ENCODE results near the gene RABGAP1.

Gene RABGAP1

DNA sequence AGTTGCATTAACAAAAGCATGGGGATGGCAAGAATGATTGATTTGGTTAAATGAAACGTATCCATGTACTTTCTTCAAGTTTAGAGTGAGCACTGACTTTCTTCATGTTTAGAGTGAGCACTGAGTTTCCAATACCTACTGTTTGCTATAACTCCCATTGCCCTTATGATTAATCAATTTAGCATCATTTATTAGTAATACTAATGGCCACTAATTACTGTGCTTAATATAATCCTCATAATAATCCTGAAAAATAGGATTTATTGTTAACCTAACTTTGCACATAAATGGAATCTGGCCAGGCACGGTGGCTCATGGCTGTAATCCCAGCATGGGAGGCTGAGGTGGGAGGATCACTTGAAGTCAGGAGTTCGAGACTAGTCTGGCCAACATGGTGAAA lies 70.6 kb downstream of the RABGAP1 start:
- no peak for DNase-seq

DNA sequence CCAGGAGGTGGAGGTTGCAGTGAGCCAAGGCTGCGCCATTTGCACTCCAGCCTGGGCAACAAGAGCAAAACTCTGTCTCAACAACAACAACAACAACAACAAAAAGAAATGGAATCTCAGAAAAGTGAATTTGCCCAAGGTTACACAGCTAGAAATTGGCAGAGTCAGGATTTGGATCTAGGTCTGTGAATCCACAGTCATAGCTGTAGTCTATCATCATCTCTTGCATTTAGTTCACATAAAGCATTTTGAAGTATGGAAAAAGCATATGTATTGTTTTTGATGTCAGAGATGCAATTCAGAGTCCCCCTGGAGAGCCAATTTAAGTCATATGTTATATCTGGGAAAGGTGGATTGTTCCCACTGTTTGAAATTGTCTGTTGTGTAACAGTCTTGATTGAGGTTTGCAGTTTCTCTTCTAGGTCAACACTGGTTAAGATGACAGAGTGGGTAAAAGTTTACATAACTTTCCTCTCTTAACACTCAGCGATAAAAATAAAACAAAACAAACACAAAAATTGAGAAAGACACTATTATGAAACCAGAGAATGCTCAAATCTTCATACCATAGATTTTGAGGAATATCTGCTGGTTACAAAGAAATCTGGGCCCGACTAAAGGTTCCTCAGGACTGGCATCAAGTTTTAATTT lies 71.2 kb downstream of the RABGAP1 start:
- DNase-seq, result no peak

DNA sequence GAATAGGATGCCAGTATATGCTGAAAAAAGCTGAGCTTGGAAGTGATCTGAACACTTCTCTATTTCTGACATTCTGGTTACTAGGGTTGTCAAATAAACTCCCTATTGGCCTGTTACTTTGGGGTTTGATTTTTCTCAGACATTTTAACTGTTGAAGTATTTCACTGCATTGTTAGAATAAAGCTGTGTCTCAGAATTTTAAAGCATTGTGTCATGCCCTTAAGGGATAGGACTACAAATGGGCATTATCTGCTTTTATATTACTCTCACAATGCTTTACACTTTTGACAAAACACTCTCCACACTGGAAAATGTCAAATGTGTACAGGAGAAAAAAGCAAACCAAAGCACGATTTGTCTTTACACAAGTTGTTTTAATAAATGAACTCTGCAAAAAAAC lies 75.8 kb downstream of the RABGAP1 start:
- no peak for DNase-seq

DNA sequence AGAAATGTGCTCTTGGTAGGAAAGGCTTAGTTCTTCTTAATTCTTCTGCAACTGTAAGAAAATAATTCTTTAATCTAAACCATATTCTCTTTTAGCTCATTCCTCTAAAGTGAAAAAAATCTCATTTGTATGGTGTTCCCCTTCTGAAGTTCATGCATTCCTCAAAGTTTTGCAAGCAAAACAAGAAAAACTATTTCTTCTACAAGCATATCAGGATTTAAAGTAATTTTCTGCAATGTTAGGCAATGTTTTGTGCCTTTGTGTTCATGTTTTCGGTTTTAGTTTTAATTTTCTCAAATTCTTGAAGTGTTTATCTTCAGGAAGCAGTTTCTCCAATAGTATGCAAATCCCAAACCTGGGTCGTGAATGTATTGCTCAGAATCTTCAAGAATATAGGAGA lies 80.0 kb downstream of the RABGAP1 start:
- DNase-seq, result no peak

DNA sequence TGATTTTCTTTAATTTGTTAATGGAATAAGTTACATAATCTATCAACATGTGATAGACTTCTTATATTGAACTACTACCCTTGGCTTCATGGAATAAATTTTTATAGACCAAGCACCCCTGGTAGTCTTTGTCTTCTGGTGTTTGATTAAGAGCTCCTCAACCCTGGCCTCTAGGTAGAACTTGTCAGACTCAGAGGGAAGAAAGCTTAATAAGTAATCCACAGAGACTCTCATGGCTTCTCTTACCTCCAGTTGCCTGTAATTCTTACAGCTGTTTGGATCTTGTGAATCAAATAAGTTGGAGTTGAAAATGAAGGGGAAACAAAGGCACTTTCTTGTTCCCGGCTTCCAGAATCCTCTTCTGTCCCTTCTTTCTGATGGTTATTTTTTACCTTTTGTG lies 85.6 kb downstream of the RABGAP1 start:
- DNase-seq, result no peak

DNA sequence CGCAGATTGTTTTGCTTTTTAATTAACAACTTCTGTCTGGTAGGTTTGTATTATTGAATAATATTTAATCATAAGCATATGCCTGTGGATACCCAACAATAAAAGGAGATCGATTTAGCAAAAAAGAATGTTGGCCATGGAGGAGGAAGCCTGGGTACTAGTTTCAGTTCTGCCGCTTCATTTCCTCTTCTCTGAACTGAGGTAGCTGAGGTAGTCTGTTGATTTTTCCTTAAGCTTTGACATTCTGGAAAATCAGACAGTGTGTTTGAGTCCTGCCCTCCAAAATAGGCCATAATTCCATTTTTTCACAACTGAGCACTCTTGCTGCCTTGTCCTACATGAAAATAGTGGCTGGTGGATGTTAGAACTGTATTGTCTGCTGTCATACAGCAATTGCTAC lies 86.7 kb downstream of the RABGAP1 start:
- no peak for DNase-seq

DNA sequence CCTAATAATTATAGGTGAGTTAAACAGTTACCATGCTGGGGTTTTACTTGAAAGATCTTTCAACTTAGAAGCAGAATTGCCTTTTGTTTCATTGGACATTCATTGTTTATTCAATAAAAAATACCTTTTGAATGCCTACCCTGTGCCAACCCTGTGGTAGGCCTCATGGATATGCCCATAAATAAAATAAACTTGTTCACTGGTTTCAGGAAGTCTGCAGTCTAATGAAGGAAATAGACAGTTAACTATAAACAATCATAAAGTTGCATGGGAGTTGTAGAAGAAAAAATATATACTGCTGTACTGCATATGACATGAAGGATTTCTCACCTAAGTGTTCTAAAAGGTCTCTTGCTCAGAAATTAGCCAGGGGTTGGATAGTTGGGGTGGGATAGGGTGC lies 87.3 kb downstream of the RABGAP1 start:
- no peak for DNase-seq

DNA sequence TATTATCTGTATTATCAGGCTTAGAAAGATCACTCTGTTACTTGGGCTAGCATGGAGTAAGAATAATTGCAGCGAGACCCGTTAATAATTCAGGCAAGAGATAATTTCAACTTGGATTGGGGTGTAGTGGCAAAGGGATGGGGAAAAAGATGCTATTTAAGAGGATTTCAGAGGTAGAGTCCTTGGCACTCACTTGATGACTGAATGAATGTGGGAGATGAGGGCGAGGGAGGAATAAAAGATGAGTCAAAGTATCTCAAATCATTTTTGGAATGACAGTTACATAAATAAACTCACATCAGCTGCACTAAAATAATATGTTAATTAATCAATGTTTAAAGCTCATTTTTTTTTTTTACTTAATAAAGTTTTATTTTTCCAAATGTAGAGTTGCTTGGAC lies 88.2 kb downstream of the RABGAP1 start:
- DNase-seq, result no peak

DNA sequence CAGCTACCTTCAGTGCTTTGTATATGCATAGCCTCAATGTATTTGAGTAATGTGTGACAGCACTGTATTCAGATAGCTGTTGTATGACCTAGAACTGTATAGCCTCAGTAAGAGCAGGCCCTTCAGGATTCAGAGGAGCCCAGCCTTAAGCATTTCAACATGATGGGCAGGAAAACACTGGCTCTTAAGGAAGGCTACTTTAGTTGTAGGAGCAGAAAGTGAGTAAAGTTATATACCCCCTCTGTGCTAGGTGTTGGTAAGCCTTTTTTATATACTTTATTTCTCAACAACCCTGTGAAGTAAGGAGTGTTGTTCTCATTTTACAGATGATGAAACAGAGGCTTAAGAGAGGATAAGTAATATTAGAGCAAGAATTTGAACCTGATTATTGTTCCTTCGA lies 91.1 kb downstream of the RABGAP1 start:
- DNase-seq, result no peak

DNA sequence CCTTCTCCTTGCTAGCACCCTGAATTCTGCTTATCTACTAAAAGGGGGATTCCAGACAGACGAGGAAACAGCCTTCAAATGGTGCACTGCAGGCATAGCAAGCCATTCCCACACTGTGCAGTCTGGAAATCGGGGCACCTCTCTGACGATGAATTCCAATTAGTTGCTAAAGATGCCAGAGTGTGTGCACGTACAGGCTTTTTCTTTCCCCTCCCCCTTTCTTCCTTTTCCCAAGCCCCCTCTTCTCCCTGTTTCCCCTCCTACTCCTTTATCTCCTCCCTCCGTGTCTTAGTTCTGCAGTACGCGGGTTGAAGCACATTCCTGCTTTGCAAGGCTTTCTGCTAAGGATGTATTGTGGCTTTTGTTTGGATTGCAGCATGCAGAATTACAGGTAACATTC lies 92.5 kb downstream of the RABGAP1 start, which contains the start of gene GPR21:
TSS of gene GPR21 (plus strand) at position 316 of the 400 bp plus-strand sequence. CDS start 900 bp downstream, outside the sequence.
- no peak for DNase-seq

DNA sequence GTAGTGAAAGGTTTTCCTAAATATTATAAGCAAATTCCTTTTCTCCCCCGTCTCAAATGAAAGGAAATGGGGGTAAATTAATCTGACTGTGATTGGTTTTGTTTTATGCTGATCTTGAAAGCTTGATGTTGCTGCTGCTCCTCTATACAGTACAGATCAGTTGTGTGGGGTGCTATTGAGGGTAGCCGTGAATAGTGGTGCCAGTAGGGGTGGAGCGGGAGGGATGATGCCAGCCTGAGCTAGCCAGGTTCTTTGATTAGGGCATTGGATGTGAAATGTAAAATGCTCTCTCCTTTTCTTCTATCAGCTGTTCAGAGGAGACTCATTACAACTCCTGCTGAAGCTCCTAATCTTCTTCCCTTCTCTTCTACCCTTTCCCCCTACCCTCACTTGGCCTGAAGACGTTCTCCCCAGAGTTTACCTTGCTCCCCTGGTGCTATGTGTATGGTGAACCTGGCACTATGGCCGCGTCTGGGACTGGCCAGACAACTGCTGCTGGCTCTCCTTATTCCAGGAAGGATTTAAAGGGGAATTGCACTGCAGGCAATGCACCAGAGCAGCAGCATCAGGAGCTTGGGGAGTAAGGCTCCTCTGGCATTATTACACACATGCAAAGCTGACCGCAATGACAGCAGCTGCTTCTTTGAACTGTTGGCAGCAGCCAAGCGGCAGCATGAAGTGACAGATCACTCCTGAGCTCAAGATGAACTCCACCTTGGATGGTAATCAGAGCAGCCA lies 93.2 kb downstream of the RABGAP1 start:
- DNase-seq, result no peak

DNA sequence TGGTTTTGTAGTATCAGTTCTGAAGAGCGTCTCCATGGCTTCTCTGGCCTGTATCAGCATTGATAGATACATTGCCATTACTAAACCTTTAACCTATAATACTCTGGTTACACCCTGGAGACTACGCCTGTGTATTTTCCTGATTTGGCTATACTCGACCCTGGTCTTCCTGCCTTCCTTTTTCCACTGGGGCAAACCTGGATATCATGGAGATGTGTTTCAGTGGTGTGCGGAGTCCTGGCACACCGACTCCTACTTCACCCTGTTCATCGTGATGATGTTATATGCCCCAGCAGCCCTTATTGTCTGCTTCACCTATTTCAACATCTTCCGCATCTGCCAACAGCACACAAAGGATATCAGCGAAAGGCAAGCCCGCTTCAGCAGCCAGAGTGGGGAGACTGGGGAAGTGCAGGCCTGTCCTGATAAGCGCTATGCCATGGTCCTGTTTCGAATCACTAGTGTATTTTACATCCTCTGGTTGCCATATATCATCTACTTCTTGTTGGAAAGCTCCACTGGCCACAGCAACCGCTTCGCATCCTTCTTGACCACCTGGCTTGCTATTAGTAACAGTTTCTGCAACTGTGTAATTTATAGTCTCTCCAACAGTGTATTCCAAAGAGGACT lies 94.2 kb downstream of the RABGAP1 start:
- no peak for DNase-seq

DNA sequence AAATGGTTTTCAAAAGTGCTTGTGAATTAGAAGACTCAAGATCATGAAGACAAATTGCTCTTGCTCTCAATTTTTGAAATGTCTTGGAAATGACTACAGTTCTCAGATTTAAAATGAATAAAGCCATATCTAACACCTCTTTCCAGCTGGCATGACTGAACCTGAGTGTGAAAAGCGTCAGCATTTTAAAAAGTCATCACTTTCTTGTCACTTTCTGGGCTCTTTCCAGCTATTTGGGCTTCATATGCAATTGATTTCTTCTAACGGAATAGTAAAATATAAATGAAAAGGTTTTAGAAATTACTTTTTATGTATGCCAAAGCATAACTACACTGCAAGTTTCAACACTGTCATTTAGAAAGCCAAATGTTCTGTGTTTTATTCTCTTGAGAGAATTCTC lies 95.0 kb downstream of the RABGAP1 start:
- DNase-seq, result no peak

DNA sequence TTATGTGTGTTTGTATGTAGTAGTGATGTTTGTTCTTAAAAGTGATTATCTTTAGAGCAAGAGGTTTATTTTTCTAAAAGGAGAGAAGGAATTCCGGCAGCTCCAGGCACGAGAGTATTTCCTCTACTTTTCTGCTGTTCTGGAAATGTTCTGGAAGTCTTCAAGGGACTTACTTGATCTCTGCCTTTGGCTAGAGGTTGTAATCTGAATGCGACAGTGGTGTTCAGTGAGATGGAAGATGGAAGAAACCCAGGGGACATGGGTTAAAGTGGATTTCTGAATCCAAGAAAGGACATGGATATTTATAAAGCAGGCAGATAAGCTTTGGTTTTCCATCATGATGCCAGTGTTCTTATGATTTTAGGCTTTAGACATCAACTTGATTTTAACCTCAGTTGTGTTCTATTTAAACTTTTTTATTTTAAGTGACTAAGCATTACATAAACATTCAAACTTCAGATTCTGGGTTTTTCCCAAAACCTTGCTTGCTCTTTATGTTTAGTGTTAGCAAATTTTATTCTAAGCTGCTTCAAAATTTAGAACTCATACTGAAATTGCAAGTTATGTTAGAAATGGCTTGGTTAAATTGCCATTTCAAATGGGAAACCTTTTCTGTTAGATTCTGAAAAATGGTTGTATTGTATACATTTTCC lies 96.2 kb downstream of the RABGAP1 start:
- no peak for DNase-seq

DNA sequence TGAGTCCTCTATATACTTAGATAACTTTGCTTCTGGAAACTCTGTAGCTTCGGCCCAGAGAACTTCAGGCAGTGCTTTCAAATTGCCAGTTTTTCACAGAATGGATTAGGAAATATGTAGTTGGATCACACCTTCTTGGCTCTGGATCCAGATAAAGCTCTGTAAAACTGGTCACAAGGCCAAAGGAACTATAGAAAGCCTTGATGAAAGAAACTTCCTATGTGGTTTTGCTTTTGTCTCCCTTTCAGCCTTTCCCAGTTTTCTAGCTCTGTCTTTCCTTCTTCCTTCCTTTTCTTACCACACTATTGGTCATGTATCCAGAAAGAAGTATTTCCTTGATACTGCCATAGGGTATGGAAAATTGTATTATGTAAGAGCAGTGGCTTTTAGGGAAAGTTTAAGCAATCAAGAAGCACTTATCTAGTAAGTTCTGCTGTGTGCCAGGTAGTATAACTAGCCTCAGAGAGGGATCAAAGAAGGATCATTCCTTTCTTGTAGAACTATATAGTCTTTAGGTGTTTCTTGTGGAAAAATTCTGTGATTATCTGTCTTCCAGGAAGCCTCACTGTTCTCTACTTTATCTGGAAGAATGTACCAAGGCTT lies 98.9 kb downstream of the RABGAP1 start:
- no peak for DNase-seq

DNA sequence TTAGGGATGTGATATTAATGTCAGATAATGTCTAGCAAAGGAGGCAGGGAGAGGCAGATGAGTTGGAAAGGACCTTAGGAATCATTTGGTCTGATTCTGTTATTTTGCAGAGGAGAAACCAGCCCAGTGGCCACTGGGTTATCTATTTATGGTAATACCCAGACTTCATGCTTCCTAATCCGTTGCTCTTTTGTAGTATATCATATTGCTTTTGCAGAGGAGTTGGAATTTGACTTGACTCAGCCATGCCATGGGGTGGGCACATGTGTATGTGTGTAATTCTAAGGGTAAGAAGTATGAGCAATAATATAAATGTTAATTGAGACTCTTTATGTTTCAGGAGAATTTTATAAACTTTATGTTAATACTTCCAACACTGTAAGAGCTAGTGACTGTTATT lies 100.0 kb downstream of the RABGAP1 start:
- no peak for DNase-seq

DNA sequence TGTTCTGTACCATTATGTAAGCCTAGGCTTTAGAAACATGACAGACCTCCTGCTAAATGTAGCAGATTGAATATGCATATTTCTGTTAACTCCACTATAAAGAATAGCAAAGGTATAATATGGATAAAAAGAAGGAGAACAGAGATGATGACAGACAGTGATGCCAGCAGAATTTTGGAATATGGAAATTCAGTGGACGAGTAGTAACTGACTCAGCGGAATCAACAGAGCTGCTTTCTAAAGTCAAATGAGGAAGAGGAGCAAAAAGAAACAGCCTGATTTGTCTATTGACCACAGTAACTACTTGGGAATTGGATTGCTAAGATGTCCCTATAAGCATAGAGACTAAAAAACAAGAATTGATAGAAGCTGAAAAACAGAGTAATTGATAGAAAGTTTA lies 100.7 kb downstream of the RABGAP1 start:
- DNase-seq, result no peak

DNA sequence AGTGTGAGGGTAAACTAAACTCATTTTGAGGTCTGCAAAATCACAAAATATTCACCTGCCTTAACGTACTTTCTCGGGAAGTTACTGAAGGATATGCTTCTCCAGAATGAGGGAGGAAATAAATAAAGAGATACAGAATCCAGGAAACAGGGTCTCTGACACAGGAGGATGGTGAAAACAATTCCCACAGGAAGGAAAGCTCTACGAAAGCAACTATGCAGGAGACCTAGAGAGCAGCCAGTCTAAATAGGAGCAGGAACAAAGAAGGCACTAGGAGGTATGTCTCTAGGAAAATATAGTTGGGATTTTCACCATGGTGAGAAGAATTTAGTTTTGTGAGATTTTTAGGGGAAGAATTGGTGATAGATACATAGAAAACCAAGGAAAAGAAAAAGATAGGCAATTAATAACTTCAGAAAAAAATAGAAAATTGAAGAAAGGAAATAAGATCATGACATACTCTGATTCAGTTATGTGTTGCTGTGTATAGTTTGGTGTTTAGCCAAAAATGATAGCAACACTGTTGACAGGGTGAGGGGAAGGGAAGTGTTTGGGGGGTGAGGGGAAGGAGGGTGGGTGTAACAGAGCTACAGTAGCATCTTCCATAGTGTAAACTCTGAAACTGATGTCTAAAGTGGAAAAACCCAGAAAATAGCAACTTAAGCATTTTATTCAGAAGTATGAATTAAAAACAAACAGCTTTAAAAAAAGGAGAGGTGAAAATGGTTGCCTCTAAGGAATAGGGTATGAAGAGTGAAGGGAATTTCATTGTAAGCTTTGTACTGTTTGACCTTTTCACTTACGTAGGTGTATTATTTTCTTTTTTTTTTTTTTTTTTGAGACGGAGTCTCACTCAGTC lies 102.5 kb downstream of the RABGAP1 start:
- DNase-seq, result no peak

DNA sequence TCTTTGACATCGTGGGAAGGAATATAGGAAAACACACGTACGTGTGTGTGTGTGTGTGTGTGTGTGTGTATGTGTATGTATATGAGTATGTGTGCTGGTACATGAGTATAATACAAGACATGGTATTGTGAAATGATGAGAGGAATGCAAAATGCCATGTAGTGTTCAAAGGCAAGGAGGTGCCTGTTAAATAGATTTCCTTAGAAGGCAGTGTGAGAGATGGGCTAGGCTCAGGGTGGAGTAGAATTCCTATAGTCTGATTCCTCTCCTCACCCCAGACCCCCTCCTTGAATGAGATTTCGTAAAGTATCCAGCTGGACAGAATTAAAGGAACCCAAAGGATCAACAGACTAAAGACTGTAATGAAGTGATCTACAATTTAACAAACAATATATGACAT lies 103.8 kb downstream of the RABGAP1 start:
- DNase-seq, result no peak

DNA sequence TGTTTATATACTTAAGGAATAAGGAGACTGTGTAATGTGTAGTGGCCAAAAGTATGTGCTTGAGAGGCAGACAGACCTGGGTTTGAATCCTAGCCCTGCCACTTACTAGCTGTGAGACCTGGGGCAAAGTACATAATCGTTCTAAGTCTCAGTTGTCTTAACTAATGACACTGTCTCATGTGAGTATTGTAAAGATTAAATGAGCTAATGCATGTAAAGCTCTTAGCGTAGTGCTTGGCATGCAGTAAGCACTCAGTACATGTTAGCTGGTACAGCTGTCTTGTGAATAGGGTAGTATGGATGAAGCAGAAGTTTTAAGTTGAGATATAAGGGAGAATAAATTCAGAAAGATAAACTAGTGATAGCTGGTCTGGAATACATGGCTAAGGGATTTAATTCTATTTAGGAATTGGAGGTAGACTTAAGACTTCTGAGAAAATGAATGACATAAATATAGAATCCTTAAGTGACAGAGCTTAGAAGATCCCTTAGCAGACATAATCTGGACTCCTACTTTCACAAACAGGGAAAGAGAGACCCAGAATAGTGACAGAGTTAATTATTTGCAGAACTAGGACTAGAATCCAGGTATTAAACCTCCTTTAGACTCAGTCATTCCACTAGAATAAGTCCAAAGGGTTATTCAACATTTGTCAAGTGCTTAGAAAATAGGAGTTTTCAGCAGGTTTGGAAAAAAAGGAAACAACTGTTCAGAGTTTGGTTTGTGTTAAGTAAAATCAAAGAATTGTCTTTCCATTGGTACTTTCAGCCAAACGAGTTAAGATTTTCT lies 105.8 kb downstream of the RABGAP1 start:
- DNase-seq, result no peak

DNA sequence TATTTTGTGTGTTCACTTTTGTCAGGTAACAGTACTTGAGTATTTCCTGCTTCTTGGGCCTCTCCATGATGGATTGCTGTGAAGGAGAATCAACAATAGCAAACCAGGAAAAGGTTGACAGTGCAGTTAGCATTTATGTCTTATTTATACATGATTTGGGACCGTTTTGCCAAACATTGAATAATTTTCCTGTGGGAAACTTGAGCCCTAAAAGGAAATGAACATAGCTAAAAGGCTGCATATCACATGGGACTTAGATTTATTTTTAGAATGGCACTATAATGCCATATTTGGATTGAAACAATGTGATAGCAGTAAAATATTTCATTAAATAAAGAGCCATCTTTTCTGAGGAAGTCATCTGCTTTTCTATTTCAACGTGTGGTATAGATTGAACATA lies 107.9 kb downstream of the RABGAP1 start:
- no peak for DNase-seq

Data from activated T-cell treated with anti-CD3 and anti-CD28 coated beads for 4 hours (primary cell).